Peyer's patch (tissue), 4 donors: ENCODE results near the gene MGA. TPM values are rescaled to one million over a fixed set of nuclear protein-coding genes. Genes with fewer than 3 reads are reported as not detected.

ENCODE experiments used
- DNase-seq, 3 donors: peaks; one replicate each; pipeline ENCODE4 v3.0.0-alpha.2; 2017 to 2019
- H3K27ac ChIP-seq, 4 donors: fragments of 200-600 bp; sonication (generic); one replicate each; pipeline ENCODE4 v1.5.1; 2016 to 2019
- H3K27me3 ChIP-seq, 2 donors: fragments of 200-600 bp; sonication (generic); one replicate each; pipeline ENCODE4 v1.5.1; 2019
- H3K36me3 ChIP-seq, 3 donors: fragments of 200-600 bp; sonication (generic); one replicate each; pipeline ENCODE4 v1.5.1; 2016 to 2019
- H3K4me1 ChIP-seq, 4 donors: fragments of 200-600 bp; sonication (generic); one replicate each; pipeline ENCODE4 v1.5.1; 2016 to 2019
- H3K4me3 ChIP-seq, 4 donors: fragments of 200-600 bp; sonication (generic); 1 replicate in 3 of 4; 2 replicates in 1 of 4; pipeline ENCODE4 v1.5.1; 2016 to 2019; ENCODE audit warnings: mild to moderate bottlenecking in 1 of 4
- H3K9me3 ChIP-seq, 4 donors: fragments of 200-600 bp; sonication (generic); one replicate each; pipeline ENCODE4 v1.5.1; 2016 to 2019; ENCODE audit warnings: mild to moderate bottlenecking in 1 of 4
- POLR2A ChIP-seq, 2 donors: fragments of 450-650 bp; IDR thresholded peaks; one replicate each; pipeline ENCODE4 v1.5.1; 2017; ENCODE audit warnings: antibody characterized with exemption in 2 of 2, mild to moderate bottlenecking in 2 of 2, moderate library complexity in 2 of 2
- total RNA-seq, 4 donors: library from RNA; depleted of rRNA; stranded (reverse); fragments of >200 nt; gene quantifications; one replicate each; pipeline ENCODE4 v1.1.0, GENCODE V29; 2016
- TF ChIP-seq, protein P1 (sequence below), 6 experiments: fragments of 450-650 bp in 4 of 6; fragments of 200-600 bp in 2 of 6; sonication (generic) in 1 of 6; IDR thresholded peaks; one replicate each; pipeline ENCODE4 v1.5.1; 2017 to 2019; ENCODE audit warnings: antibody characterized with exemption in 6 of 6, mild to moderate bottlenecking in 3 of 6, moderate library complexity in 1 of 6

MGA gene
- total RNA-seq, 4 donors from 2014 or later: 39.7 to 143 (median 69.8) TPM

- Histone ChIP-seq H3K27me3 (no peaks in the 10 kb centered on the region), H3K36me3 (no peaks in the 10 kb centered on the region), H3K4me3 (no peak overlapping the region), H3K27ac (no peak overlapping the region), H3K4me1 (peaks cover 0 to 19% (median 0%) of the 10 kb centered on the region in 4 donors), H3K9me3 (no peaks in the 10 kb centered on the region)
- DNase-seq: no peak
- TF ChIP-seq, protein P1, sequence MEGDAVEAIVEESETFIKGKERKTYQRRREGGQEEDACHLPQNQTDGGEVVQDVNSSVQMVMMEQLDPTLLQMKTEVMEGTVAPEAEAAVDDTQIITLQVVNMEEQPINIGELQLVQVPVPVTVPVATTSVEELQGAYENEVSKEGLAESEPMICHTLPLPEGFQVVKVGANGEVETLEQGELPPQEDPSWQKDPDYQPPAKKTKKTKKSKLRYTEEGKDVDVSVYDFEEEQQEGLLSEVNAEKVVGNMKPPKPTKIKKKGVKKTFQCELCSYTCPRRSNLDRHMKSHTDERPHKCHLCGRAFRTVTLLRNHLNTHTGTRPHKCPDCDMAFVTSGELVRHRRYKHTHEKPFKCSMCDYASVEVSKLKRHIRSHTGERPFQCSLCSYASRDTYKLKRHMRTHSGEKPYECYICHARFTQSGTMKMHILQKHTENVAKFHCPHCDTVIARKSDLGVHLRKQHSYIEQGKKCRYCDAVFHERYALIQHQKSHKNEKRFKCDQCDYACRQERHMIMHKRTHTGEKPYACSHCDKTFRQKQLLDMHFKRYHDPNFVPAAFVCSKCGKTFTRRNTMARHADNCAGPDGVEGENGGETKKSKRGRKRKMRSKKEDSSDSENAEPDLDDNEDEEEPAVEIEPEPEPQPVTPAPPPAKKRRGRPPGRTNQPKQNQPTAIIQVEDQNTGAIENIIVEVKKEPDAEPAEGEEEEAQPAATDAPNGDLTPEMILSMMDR (IDR thresholded peaks at IDR 0.05): no peak
- TF ChIP-seq POLR2A (IDR thresholded peaks at IDR 0.05): no peak
Measured at GRCh38 chr15:41783296-41783695, 123.1 kb downstream of the MGA start.

GRCh38 chr15:41788262-41788661, 128.1 kb downstream of the MGA start:
- Histone ChIP-seq H3K27ac (peak overlapping the region in 2 of 4 donors; percentile 51 to 72), H3K36me3 (no peaks in the 10 kb centered on the region), H3K4me1 (peaks cover 0 to 43% (median 6%) of the 10 kb centered on the region in 4 donors), H3K27me3 (no peaks in the 10 kb centered on the region), H3K9me3 (no peaks in the 10 kb centered on the region), H3K4me3 (no peak overlapping the region)
- no peak for TF ChIP-seq POLR2A (IDR thresholded peaks at IDR 0.05)
- TF ChIP-seq, protein P1 (IDR thresholded peaks at IDR 0.05): no peak
- DNase-seq: no peak

- H3K36me3 ChIP-seq: no peaks in the 10 kb centered on the region
- TF ChIP-seq, protein P1 (IDR thresholded peaks at IDR 0.05): no peak
- peak in 1 of 2 donors; percentile 24 for TF ChIP-seq POLR2A (IDR thresholded peaks at IDR 0.05)
- H3K9me3 ChIP-seq: no peaks in the 10 kb centered on the region
- no peaks in the 10 kb centered on the region for H3K27me3 ChIP-seq
- peak overlapping the region in 2 of 4 donors; percentile 72 to 76 for H3K27ac ChIP-seq
- peaks cover 0 to 43% (median 6%) of the 10 kb centered on the region in 4 donors for H3K4me1 ChIP-seq
- peak overlapping the region in 1 of 4 donors; percentile 8 for H3K4me3 ChIP-seq
- DNase-seq: peak in 1 of 3 donors; percentile 81
Measured at GRCh38 chr15:41789236-41789635, 129.0 kb downstream of the MGA start.

DNA sequence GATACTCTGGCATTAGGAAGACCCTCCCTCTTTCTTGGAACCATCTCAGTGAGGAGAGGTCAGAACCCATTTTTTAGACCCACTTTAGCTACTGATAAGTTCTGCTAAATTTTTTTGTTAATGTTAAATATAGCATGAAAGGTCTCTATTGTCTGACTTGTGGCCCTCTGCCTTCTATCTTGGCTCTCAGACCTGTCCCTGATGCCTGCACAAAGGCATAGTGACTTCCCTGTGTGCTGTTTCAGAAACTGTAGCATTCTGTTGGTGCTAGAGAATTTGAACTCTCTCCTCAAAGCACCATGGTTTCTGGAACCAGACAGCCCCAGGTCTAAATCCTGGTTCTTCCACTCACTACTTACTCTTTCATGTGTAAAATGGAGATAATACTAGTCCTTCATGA, 129.5 kb downstream of the MGA start:
- no peaks in the 10 kb centered on the region for H3K9me3 ChIP-seq
- peak overlapping the region in 2 of 4 donors; percentile 72 to 76 for H3K27ac ChIP-seq
- TF ChIP-seq POLR2A (IDR thresholded peaks at IDR 0.05): no peak
- TF ChIP-seq, protein P1 (IDR thresholded peaks at IDR 0.05): no peak
- no peak for DNase-seq
- no peaks in the 10 kb centered on the region for H3K27me3 ChIP-seq
- H3K36me3 ChIP-seq: no peaks in the 10 kb centered on the region
- peak overlapping the region in 1 of 4 donors; percentile 8 for H3K4me3 ChIP-seq
- peaks cover 0 to 43% (median 6%) of the 10 kb centered on the region in 4 donors for H3K4me1 ChIP-seq

- Histone ChIP-seq H3K27me3 (no peaks in the 10 kb centered on the region), H3K4me1 (peaks cover 0 to 43% (median 6%) of the 10 kb centered on the region in 4 donors), H3K4me3 (peak overlapping the region in 1 of 4 donors; percentile 8), H3K27ac (peak overlapping the region in 3 of 4 donors; percentile 9 to 76 (median 72)), H3K9me3 (no peaks in the 10 kb centered on the region), H3K36me3 (no peaks in the 10 kb centered on the region)
- TF ChIP-seq, protein P1 (IDR thresholded peaks at IDR 0.05): no peak
- no peak for TF ChIP-seq POLR2A (IDR thresholded peaks at IDR 0.05)
- no peak for DNase-seq
Measured at GRCh38 chr15:41790169-41790568, 130.0 kb downstream of the MGA start.
